Measurements from ENCODE around the gene TEAD1.
"Not testable (repeated sequence)": the region's sequence is repeated elsewhere in the genome, so short reads cannot be mapped to it uniquely, and the experiment has no call there.

Gene TEAD1

DNA sequence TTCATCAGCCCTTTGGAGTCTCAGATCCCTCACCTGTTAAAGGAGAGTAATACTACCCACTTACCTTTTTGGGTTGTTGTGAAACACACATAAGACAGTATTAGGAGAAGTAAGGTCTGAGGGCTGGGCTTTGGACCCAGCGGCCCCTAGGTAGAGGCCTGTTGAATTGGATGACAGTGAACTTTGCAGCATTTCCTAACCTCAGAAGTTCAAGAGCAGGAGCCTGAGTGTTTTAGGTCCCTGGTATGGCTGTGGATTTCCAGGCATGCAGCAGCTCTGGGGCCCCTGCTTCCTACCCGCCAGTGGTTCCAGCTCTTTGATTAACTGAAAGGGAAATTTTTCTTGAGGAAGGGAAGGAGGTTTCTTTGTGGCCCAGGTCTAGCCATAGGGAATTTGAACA lies 58.9 kb downstream of the TEAD1 start:
- no peak for DNase-seq (ENCODE audit: low read depth in 4 of 4, low spot score in 1 of 4)

DNA sequence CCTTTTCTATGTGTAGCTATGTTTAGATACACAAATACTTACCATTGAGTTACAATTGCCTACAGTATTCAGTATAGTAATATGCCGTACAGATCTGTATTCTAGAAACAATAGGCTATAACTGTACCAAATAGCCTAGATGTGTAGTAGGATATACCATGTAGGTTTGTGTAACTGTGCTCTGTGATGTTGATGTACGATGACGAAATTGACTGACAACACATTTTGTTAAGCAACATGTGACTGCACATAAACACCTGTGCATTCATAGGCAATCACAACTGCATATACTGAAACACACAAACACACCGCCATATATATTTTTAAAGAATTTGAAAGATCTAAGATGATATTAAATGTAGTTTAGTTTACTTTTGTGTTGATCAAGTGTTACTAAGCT lies 60.4 kb downstream of the TEAD1 start:
- no peak for DNase-seq (ENCODE audit: low read depth in 4 of 4, low spot score in 1 of 4)

DNA sequence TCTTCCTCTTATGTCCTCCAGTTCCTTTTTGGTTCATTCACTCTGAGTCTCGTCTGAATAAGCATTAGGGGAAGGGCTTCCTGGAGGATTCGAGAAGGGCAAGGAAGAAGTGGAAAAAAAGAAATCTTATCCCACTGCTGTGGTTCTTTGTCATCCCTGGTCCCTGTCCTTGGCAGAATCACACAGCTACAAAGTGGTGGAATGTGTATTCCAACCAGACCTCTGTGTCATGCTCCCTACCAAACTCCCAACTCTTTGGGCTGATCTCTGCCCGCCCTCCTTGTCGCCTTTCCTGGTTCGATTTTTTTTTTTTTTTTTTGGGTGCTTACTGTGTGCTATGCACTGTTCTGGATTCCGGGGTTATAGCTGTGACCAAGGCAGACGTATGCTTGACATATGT lies 61.0 kb downstream of the TEAD1 start:
- DNase-seq (ENCODE audit: low read depth in 4 of 4, low spot score in 1 of 4): no peak

DNA sequence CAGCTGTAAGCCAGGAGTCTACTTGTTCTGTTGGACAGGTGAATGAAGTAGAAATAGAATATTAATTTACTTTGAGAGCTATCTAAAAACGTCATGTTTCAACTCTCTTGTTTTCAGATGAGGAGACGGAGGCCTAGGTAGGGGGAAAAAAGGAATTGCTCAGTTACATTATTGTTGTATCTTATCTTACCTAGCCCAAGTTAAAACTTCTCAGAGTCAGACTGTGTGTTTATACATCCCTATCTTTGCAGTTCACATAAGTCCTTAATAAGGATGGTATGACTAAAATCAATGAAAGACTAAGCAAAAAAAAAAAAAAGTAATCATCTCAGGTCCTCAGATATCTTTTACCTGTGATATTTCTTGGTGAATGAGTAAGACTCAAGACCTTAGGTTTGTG lies 62.8 kb downstream of the TEAD1 start:
- DNase-seq (ENCODE audit: low read depth in 4 of 4, low spot score in 1 of 4): no peak

- no peak for DNase-seq (ENCODE audit: low read depth in 4 of 4, low spot score in 1 of 4)
Measured at GRCh38 chr11:12741671-12742216, 67.5 kb downstream of the TEAD1 start.

- DNase-seq (ENCODE audit: low read depth in 4 of 4, low spot score in 1 of 4): no peak
Measured at GRCh38 chr11:12743834-12744449, 69.7 kb downstream of the TEAD1 start.

DNA sequence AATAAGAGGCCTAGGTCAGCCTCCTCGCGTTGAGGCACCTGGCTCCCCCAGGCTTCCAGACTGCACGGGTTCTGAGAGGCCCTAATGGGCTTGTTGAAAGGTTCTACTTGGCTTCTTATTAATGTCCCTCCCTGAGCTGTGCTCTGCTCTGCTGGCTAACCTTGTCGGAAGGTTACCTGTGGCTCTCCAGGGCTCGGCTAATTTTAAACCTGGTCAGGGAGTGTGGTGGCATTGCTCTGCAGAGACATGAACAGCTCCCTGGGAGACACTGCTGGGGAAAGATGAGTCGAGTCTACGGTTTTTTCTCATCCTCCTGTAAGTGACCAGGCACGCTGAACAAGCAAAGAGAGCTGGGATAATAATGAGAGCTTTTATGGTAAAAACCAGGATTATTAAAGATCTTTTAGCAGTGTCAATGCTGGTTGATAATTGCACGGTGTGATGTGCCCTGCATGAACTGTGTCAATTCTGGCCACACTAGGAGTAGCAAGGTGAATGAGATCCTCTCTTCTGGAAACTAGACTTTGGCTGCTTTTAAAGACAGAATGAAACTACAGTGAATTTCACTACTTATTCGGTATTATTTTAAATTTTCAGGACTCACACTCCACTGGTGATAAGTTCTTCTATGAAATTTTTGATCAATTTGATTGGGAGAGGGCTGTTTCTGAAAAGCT lies 70.7 kb downstream of the TEAD1 start:
- DNase-seq (ENCODE audit: low read depth in 4 of 4, low spot score in 1 of 4): no peak

- DNase-seq (ENCODE audit: low read depth in 4 of 4, low spot score in 1 of 4): no peak
Measured at GRCh38 chr11:12745787-12746186, 71.6 kb downstream of the TEAD1 start.

DNA sequence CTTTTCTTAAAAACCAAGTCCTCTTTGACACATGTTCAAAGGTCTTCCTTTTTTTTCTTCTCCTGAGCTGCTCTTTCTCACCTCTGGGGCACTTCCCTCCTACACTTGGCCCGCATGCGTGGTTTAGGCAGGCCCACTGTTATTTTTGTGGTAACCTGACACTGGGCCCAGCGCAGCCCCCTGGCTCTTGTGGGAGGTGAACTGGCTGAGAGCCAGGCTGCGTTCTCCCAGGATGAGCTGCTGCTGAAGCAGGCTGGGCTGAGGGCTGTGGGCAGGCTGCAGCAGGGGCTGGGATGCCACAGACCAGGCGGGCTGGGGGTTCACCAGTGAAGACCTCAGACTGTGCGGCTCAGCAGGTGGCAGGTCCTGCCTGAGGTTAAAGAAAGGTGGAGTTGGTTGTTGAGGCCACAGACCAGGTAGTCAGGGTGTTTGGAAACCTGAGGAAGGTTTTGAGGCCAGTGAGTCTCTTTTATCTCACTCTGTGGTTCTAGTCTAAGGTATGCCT lies 72.4 kb downstream of the TEAD1 start:
- DNase-seq (ENCODE audit: low read depth in 4 of 4, low spot score in 1 of 4): no peak

- DNase-seq (ENCODE audit: low read depth in 4 of 4, low spot score in 1 of 4): no peak
Measured at GRCh38 chr11:12748561-12748960, 74.3 kb downstream of the TEAD1 start.

- no peak for DNase-seq (ENCODE audit: low read depth in 4 of 4, low spot score in 1 of 4)
Measured at GRCh38 chr11:12749442-12749841, 75.2 kb downstream of the TEAD1 start.

- DNase-seq (ENCODE audit: low read depth in 4 of 4, low spot score in 1 of 4): no peak
Measured at GRCh38 chr11:12750181-12750580, 76.0 kb downstream of the TEAD1 start.

GRCh38 chr11:12752868-12753524 lies 78.8 kb downstream of the TEAD1 start:
- DNase-seq (ENCODE audit: low read depth in 4 of 4, low spot score in 1 of 4): no peak

DNA sequence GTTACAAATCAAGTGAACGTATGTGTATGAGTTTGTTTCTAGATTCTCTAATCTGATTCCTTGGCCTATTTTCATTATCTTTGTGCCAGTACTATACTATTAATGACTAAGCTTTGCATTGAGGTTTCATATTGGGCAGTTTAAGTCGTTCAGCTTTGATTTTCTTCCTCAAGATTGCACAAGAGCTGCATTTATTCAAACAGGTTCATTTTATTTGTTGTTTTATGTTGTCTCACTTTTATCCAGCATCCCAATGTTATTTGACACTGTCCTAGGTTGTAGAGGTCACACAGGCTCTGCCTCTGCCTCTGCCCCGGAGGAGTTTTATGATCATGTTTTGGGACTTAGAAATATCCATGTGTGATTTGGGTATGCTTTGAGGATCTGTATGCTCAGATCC lies 79.8 kb downstream of the TEAD1 start:
- DNase-seq (ENCODE audit: low read depth in 4 of 4, low spot score in 1 of 4): no peak

DNA sequence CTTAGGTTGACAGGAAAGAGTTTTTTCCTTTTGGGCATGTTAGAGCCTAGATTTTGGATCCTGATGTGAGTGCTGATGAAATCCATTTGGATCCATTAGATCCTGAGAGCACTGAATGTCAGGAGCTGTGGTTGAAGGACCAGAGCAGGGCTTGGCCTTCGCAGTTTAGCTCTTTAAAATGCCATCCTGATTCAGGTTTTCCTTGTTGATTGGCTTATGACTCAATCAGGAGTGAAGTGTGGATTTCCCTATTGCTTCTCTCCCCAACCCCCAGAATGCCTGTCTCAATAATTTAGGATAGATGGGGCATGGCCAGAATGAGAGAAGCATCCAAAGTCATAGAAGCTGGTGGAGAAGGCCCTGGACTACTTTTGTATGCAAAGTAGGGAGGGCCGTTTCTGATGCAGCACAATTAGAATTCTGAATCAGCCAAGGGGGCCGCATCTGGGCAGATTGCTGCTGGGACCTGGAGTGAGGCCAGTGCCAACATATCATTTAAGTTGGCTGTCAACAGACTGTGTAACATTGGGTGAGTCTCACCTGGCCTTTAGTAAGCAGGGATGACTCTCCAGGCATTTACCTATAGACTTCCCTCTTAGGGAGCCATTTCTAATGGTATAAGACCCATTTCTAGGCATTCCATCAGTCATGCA lies 80.5 kb downstream of the TEAD1 start:
- DNase-seq (ENCODE audit: low read depth in 4 of 4, low spot score in 1 of 4): no peak

- DNase-seq (ENCODE audit: low read depth in 4 of 4, low spot score in 1 of 4): no peak
Measured at GRCh38 chr11:12755510-12756453, 81.6 kb downstream of the TEAD1 start.

DNA sequence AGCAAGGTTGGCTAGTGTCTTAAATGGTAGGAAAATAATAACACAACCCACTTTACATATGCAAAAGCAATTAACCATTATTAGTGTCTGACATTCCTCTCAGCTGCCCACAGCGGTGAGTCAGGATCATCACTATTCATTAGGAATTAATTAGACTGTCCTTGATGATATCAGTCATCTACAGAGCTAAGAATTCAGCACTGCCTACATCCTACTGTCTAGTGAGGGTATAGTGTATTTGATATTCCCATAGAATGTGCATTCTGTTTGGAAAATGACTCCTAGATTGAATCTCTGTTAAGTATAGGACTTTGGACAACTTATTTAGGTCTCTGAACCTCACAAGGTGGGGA lies 82.2 kb downstream of the TEAD1 start:
- DNase-seq (ENCODE audit: low read depth in 4 of 4, low spot score in 1 of 4): no peak

DNA sequence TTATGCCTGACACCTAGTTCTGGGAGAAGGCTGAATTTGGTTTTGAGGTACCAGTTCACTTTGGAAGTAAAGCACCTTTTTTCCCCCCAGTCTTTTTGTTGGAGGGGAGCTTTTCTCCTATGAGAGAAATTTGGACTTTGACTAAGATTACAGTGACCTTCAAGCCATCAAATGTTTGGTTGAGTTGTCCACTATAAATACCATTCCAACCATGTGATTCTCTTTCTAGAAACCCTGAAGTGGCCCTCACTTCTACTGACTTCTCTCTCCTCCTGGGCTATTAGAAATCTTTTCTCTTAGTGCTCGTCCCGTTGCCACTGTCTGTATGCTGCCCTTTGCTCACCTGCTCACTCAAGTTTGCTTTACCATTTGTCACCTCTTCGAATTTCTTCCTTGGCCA lies 82.6 kb downstream of the TEAD1 start:
- no peak for DNase-seq (ENCODE audit: low read depth in 4 of 4, low spot score in 1 of 4)

GRCh38 chr11:12757416-12757815 lies 83.2 kb downstream of the TEAD1 start:
- no peak for DNase-seq (ENCODE audit: low read depth in 4 of 4, low spot score in 1 of 4)

- not testable (repeated sequence) for DNase-seq (ENCODE audit: low read depth in 4 of 4, low spot score in 1 of 4)
Measured at GRCh38 chr11:12758117-12758516, 83.9 kb downstream of the TEAD1 start.

DNA sequence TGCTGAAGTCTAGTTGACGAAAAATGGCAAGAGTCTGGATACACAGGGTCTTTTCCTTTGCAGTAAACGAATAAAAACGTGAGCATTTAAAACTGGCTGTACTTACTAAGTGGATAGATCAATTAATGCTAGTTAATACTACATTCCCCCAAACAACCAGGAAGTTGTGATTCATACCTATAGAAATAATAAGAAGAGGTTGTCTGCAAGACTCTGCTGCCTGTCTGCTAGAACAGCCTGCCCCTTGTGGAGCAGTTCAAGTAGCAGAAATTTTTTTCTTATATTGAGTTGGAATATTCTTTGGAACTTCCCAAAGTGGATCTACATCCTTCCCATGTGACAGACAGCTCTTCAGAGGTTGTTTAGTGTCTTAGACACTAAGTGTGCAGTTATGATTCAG lies 86.8 kb downstream of the TEAD1 start:
- no peak for DNase-seq (ENCODE audit: low read depth in 4 of 4, low spot score in 1 of 4)

Measured in stimulated activated CD4-positive, alpha-beta T cell treated with anti-CD3 and anti-CD28 coated beads, Interleukin-1b, Interleukin-23, amount 100 ng/mL, for 24 hours (primary cell).